NB4 (cell line): ENCODE results near the gene DENND11.
"Not testable (repeated sequence)": the region's sequence is repeated elsewhere in the genome, so short reads cannot be mapped to it uniquely, and the experiment has no call there.

Source experiments
- DNase-seq: peaks from one replicate; pipeline ENCODE4 v3.0.0; 2010; ENCODE audit warnings: low read depth
- H3K4me3 ChIP-seq: one replicate; pipeline ENCODE4 v1.5.1; 2011; ENCODE audit warnings: mild to moderate bottlenecking, low read depth, low read length, moderate library complexity
- MYC ChIP-seq: IDR thresholded peaks from 2 replicates; pipeline ENCODE4 v1.6.1; 2011; ENCODE audit warnings: low read depth, low read length
- POLR2A ChIP-seq: IDR thresholded peaks from 2 replicates; pipeline ENCODE4 v1.6.1; 2011; ENCODE audit warnings: mild to moderate bottlenecking; ENCODE audit not compliant: insufficient read length; ENCODE audit errors: extremely low read depth
- TF ChIP-seq, protein P1 (sequence below): IDR thresholded peaks from one replicate; pipeline ENCODE4 v1.5.1; 2012; ENCODE audit warnings: low read depth, low read length
- TF ChIP-seq, protein P2 (sequence below): IDR thresholded peaks from 2 replicates; pipeline ENCODE4 v1.6.1; 2011; ENCODE audit warnings: low read depth, low read length

DENND11 gene

GRCh38 chr7:141696348-141696747 is 5.6 kb downstream of the DENND11 start:
- TF ChIP-seq, protein P1, sequence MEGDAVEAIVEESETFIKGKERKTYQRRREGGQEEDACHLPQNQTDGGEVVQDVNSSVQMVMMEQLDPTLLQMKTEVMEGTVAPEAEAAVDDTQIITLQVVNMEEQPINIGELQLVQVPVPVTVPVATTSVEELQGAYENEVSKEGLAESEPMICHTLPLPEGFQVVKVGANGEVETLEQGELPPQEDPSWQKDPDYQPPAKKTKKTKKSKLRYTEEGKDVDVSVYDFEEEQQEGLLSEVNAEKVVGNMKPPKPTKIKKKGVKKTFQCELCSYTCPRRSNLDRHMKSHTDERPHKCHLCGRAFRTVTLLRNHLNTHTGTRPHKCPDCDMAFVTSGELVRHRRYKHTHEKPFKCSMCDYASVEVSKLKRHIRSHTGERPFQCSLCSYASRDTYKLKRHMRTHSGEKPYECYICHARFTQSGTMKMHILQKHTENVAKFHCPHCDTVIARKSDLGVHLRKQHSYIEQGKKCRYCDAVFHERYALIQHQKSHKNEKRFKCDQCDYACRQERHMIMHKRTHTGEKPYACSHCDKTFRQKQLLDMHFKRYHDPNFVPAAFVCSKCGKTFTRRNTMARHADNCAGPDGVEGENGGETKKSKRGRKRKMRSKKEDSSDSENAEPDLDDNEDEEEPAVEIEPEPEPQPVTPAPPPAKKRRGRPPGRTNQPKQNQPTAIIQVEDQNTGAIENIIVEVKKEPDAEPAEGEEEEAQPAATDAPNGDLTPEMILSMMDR: no peak
- TF ChIP-seq MYC: no peak
- TF ChIP-seq, protein P2, sequence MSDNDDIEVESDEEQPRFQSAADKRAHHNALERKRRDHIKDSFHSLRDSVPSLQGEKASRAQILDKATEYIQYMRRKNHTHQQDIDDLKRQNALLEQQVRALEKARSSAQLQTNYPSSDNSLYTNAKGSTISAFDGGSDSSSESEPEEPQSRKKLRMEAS: no peak
- TF ChIP-seq POLR2A: no peak
- H3K4me3 ChIP-seq: no peak overlapping the region
- no peak for DNase-seq

GRCh38 chr7:141695803-141696289 is 6.1 kb downstream of the DENND11 start:
- no peak for DNase-seq
- TF ChIP-seq MYC: no peak

GRCh38 chr7:141693082-141693481 is 8.9 kb downstream of the DENND11 start:
- H3K4me3 ChIP-seq: no peak overlapping the region
- DNase-seq: no peak
- TF ChIP-seq, protein P1: no peak
- TF ChIP-seq, protein P2: no peak
- TF ChIP-seq POLR2A (no peak), MYC (no peak)

More at GRCh38 chr7:141695803-141696289, 6.1 kb downstream of the DENND11 start:
- no peak overlapping the region for H3K4me3 ChIP-seq

DNA sequence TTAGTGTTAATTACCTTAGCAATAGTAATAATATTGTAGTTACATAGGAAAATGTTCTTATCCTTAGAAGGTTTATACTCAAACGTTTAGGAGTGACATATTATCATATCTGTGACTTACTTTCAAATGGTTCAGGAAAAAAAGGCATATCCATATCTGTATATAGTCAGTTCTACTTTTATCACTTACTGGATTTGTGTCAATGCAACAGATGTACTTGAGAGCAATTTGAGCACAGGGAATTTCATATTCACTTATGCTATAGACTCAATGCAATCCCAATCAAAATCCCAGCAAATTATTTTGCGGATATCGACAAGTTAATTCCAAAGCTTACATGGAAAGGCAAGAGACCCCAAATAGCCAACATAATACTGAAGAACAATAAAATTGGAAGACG is 10.0 kb downstream of the DENND11 start:
- TF ChIP-seq, protein P2: no peak
- no peak for TF ChIP-seq POLR2A
- TF ChIP-seq MYC: no peak
- TF ChIP-seq, protein P1: no peak
- no peak for DNase-seq
- H3K4me3 ChIP-seq: no peak overlapping the region

- H3K4me3 ChIP-seq: no peak overlapping the region
- DNase-seq: no peak
- TF ChIP-seq, protein P1: no peak
- TF ChIP-seq, protein P2: no peak
- no peak for TF ChIP-seq POLR2A
- TF ChIP-seq MYC: no peak
Measured at GRCh38 chr7:141691540-141691939, 10.4 kb downstream of the DENND11 start.

- DNase-seq, H3K4me3 ChIP-seq: not testable (repeated sequence)
Measured at GRCh38 chr7:141689072-141689825, 12.7 kb downstream of the DENND11 start.

- no peak for TF ChIP-seq POLR2A
- TF ChIP-seq, protein P1: no peak
- TF ChIP-seq MYC: no peak
- DNase-seq: no peak
Measured at GRCh38 chr7:141688043-141688442, 13.9 kb downstream of the DENND11 start.

More at GRCh38 chr7:141688043-141688442, 13.9 kb downstream of the DENND11 start:
- H3K4me3 ChIP-seq: no peak overlapping the region
